K562 (cell line): ENCODE data around the gene CUL5. TPM values are rescaled to one million over a fixed set of nuclear protein-coding genes. Genes with fewer than 3 reads are reported as not detected.

Source experiments
- CBFA2T3 ChIP-seq: fragments of 450-650 bp; IDR thresholded peaks from 2 replicates; pipeline ENCODE4 v1.6.1; 2017
- ZNF57 ChIP-seq: fragments of 450-650 bp; formaldehyde crosslinking; IDR thresholded peaks from 2 replicates; pipeline ENCODE4 v1.4.0; 2020; ENCODE audit warnings: mild to moderate bottlenecking, moderate library complexity
- polyA plus RNA-seq, 8 experiments: library from polyadenylated mRNA; depleted of rRNA in 4 of 8; stranded (reverse) in 5 of 8; unstranded in 3 of 8; fragments of >200 nt; fragmentation: Nextera tagmentation in 2 of 8; fragmentation: Illumina TruSeq in 1 of 8; extraction: Ambion mirVana in 2 of 8; extraction: Trizol in 1 of 8; gene quantifications; 2 replicates each; pipeline versions ENCODE4 v1.2.1 to v1.2.3, GENCODE V29; 2011 to 2014; ENCODE audit warnings: inconsistent platforms in 1 of 8, missing spikeins in 1 of 8
- small RNA-seq: library from RNA; depleted of rRNA; stranded (forward); fragments of <200 nt; gene quantifications from one replicate; pipeline ENCODE3, GENCODE V24; 2014
- total RNA-seq, 7 experiments: library from RNA; depleted of rRNA in 6 of 7; stranded (reverse); fragments of >200 nt in 6 of 7; fragmentation: Illumina TruSeq in 2 of 7; extraction: Trizol in 2 of 7; gene quantifications; 2 replicates each; pipeline versions ENCODE4 v1.2.1 to v1.2.3, GENCODE V29; 2011 to 2021; ENCODE audit warnings: low replicate concordance in 1 of 7

Gene CUL5
- total and polyA plus RNA-seq, 9 of the 15 experiments (the other 6 are each of a cell fraction or from before 2014, with no cell fraction given) = 14.3 to 45.9 (median 23.0) TPM

DNA sequence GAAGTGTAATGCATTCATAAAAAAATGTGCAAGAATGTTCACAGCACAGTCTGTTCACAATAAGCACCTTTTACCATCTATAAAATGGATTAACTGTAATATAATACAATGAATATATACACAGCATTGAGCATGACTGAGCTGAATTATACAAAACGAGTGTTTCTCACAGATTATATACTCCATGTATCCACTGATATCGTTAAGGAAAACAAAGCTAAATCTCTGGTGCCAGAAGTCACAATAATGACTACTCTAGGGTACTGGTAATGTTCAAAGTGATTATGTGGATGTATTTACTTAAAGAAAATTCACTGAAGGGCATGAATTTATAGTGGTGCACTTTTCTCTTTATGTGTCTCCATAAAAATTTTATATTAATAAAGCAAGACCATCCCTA, 145.9 kb downstream of the CUL5 start (continued):
- TF ChIP-seq CBFA2T3 (peak; percentile 66), ZNF57 (CRISPR knock-in tag) (no peak)

Small RNA genes within 50 kb of the gene (small RNA-seq; reads per million reads assigned to genes)
- not detected for gene RF00019

Other genes with a start within 250 kb of the CUL5 start
- 50.5 and 55.6 TPM in 2 replicates for gene SLC35F2, start 150.1 kb upstream of the CUL5 start, total RNA-seq (2014; rRNA removed)
- gene SLC35F2, start 150.1 kb upstream of the CUL5 start, total RNA-seq (2014; rRNA removed; fragmentation: Illumina TruSeq; extraction: Trizol) = 63.9 and 71.7 TPM in 2 replicates
- 54.6 and 54.9 TPM in 2 replicates for gene SLC35F2, start 150.1 kb upstream of the CUL5 start, total RNA-seq (2015; rRNA removed; fragmentation: Illumina TruSeq; extraction: Trizol)
- gene SLC35F2, start 150.1 kb upstream of the CUL5 start, total RNA-seq (2021) = 53.3 and 53.4 TPM in 2 replicates
- gene SLC35F2, start 150.1 kb upstream of the CUL5 start, polyA plus RNA-seq (2011; rRNA removed) = 33.6 and 47.6 TPM in 2 replicates
- 55.0 and 58.6 TPM in 2 replicates for gene SLC35F2, start 150.1 kb upstream of the CUL5 start, polyA plus RNA-seq (2014; fragmentation: Illumina TruSeq; extraction: Trizol)
- gene SLC35F2, start 150.1 kb upstream of the CUL5 start, polyA plus RNA-seq (2014; fragmentation: Nextera tagmentation; extraction: Ambion mirVana) = 10 to 100 TPM; 28.6 to 38.3 TPM
- gene SLC35F2, start 150.1 kb upstream of the CUL5 start, polyA plus RNA-seq (2014; rRNA removed) = 37.8 and 45.0 TPM in 2 replicates
- not detected in 2 replicates for gene RAB39A, start 80.5 kb upstream of the CUL5 start, total RNA-seq (2014; rRNA removed)
- gene RAB39A, start 80.5 kb upstream of the CUL5 start, total RNA-seq (2014; rRNA removed; fragmentation: Illumina TruSeq; extraction: Trizol) = not detected in 2 replicates
- gene RAB39A, start 80.5 kb upstream of the CUL5 start, total RNA-seq (2015; rRNA removed; fragmentation: Illumina TruSeq; extraction: Trizol) = not detected in 2 replicates
- gene RAB39A, start 80.5 kb upstream of the CUL5 start, total RNA-seq (2021) = not detected in 2 replicates
- not detected in 2 replicates for gene RAB39A, start 80.5 kb upstream of the CUL5 start, polyA plus RNA-seq (2011; rRNA removed)
- gene RAB39A, start 80.5 kb upstream of the CUL5 start, polyA plus RNA-seq (2014; fragmentation: Illumina TruSeq; extraction: Trizol) = not detected in 2 replicates
- not detected for gene RAB39A, start 80.5 kb upstream of the CUL5 start, polyA plus RNA-seq (2014; fragmentation: Nextera tagmentation; extraction: Ambion mirVana)
- 0.05 TPM in 1 of 2 replicates, not detected in the other for gene RAB39A, start 80.5 kb upstream of the CUL5 start, polyA plus RNA-seq (2014; rRNA removed)
- gene ACAT1, start 112.7 kb downstream of the CUL5 start, total RNA-seq (2014; rRNA removed) = 110 and 116 TPM in 2 replicates
- gene ACAT1, start 112.7 kb downstream of the CUL5 start, total RNA-seq (2014; rRNA removed; fragmentation: Illumina TruSeq; extraction: Trizol) = 115 TPM in 2 replicates
- gene ACAT1, start 112.7 kb downstream of the CUL5 start, total RNA-seq (2015; rRNA removed; fragmentation: Illumina TruSeq; extraction: Trizol) = 95.9 and 104 TPM in 2 replicates
- 65.1 and 80.2 TPM in 2 replicates for gene ACAT1, start 112.7 kb downstream of the CUL5 start, total RNA-seq (2021)
- gene ACAT1, start 112.7 kb downstream of the CUL5 start, polyA plus RNA-seq (2011; rRNA removed) = 166 and 204 TPM in 2 replicates
- 95.4 and 102 TPM in 2 replicates for gene ACAT1, start 112.7 kb downstream of the CUL5 start, polyA plus RNA-seq (2014; fragmentation: Illumina TruSeq; extraction: Trizol)
- 100 to 1,000 TPM in 1 of 2 experiments, 10 to 100 TPM in 1; 74.0 to 100 TPM for gene ACAT1, start 112.7 kb downstream of the CUL5 start, polyA plus RNA-seq (2014; fragmentation: Nextera tagmentation; extraction: Ambion mirVana)
- gene ACAT1, start 112.7 kb downstream of the CUL5 start, polyA plus RNA-seq (2014; rRNA removed) = 118 and 140 TPM in 2 replicates
- 16.1 and 18.8 TPM in 2 replicates for gene NPAT, start 213.7 kb downstream of the CUL5 start, total RNA-seq (2014; rRNA removed)
- 30.0 and 35.1 TPM in 2 replicates for gene NPAT, start 213.7 kb downstream of the CUL5 start, total RNA-seq (2014; rRNA removed; fragmentation: Illumina TruSeq; extraction: Trizol)
- 27.4 and 27.7 TPM in 2 replicates for gene NPAT, start 213.7 kb downstream of the CUL5 start, total RNA-seq (2015; rRNA removed; fragmentation: Illumina TruSeq; extraction: Trizol)
- gene NPAT, start 213.7 kb downstream of the CUL5 start, total RNA-seq (2021) = 21.6 and 22.1 TPM in 2 replicates
- gene NPAT, start 213.7 kb downstream of the CUL5 start, polyA plus RNA-seq (2011; rRNA removed) = 21.1 and 24.4 TPM in 2 replicates
- gene NPAT, start 213.7 kb downstream of the CUL5 start, polyA plus RNA-seq (2014; fragmentation: Illumina TruSeq; extraction: Trizol) = 19.2 and 22.8 TPM in 2 replicates
- gene NPAT, start 213.7 kb downstream of the CUL5 start, polyA plus RNA-seq (2014; fragmentation: Nextera tagmentation; extraction: Ambion mirVana) = 10 to 100 TPM in 1 of 2 experiments, 1 to 10 TPM in 1; 8.8 to 11.1 TPM
- gene NPAT, start 213.7 kb downstream of the CUL5 start, polyA plus RNA-seq (2014; rRNA removed) = 15.9 and 17.3 TPM in 2 replicates
- gene ATM, start 214.2 kb downstream of the CUL5 start, total RNA-seq (2014; rRNA removed) = 22.6 and 34.8 TPM in 2 replicates
- gene ATM, start 214.2 kb downstream of the CUL5 start, total RNA-seq (2014; rRNA removed; fragmentation: Illumina TruSeq; extraction: Trizol) = 44.0 and 45.4 TPM in 2 replicates
- 41.4 and 43.0 TPM in 2 replicates for gene ATM, start 214.2 kb downstream of the CUL5 start, total RNA-seq (2015; rRNA removed; fragmentation: Illumina TruSeq; extraction: Trizol)
- 26.2 and 26.9 TPM in 2 replicates for gene ATM, start 214.2 kb downstream of the CUL5 start, total RNA-seq (2021)
- gene ATM, start 214.2 kb downstream of the CUL5 start, polyA plus RNA-seq (2011; rRNA removed) = 42.4 and 46.8 TPM in 2 replicates
- 16.8 and 23.0 TPM in 2 replicates for gene ATM, start 214.2 kb downstream of the CUL5 start, polyA plus RNA-seq (2014; fragmentation: Illumina TruSeq; extraction: Trizol)
- 1 to 10 TPM; 8.3 to 9.0 TPM for gene ATM, start 214.2 kb downstream of the CUL5 start, polyA plus RNA-seq (2014; fragmentation: Nextera tagmentation; extraction: Ambion mirVana)
- 24.3 and 24.7 TPM in 2 replicates for gene ATM, start 214.2 kb downstream of the CUL5 start, polyA plus RNA-seq (2014; rRNA removed)